Mucosa of stomach (tissue), 1 donor: Measurements from ENCODE around the gene ESRRA.

Source experiments
- H3K27me3 ChIP-seq: one replicate; pipeline ENCODE4 v1.7.0; 2013; ENCODE audit warnings: mild to moderate bottlenecking, low read length; ENCODE audit not compliant: control insufficient read depth, insufficient read depth
- H3K36me3 ChIP-seq: one replicate; pipeline ENCODE4 v1.7.0; 2013; ENCODE audit warnings: low read length; ENCODE audit not compliant: control insufficient read depth, insufficient read depth
- H3K4me1 ChIP-seq: one replicate; pipeline ENCODE4 v1.7.0; 2013; ENCODE audit warnings: mild to moderate bottlenecking, low read length; ENCODE audit not compliant: control insufficient read depth, insufficient read depth
- H3K4me3 ChIP-seq: one replicate; pipeline ENCODE4 v1.7.0; 2013; ENCODE audit warnings: low read length
- H3K9ac ChIP-seq: one replicate; pipeline ENCODE4 v1.7.0; 2013; ENCODE audit warnings: mild to moderate bottlenecking, low read length, moderate library complexity
- H3K9me3 ChIP-seq: one replicate; pipeline ENCODE4 v1.7.0; 2013; ENCODE audit warnings: mild to moderate bottlenecking, low read length, moderate library complexity; ENCODE audit not compliant: control insufficient read depth
- donor health status: Pancreatic carcinoma.

The ESRRA gene

GRCh38 chr11:64348383-64349024 lies 43.2 kb downstream of the ESRRA start:
- Histone ChIP-seq H3K9ac (peak overlapping the region; percentile 15), H3K4me1 (peaks cover 21% of the 10 kb centered on the region), H3K27me3 (no peaks in the 10 kb centered on the region), H3K4me3 (no peak overlapping the region), H3K9me3 (no peaks in the 10 kb centered on the region), H3K36me3 (no peaks in the 10 kb centered on the region)

GRCh38 chr11:64349025-64349387 lies 43.7 kb downstream of the ESRRA start:
- H3K27me3 ChIP-seq = no peaks in the 10 kb centered on the region
- H3K9me3 ChIP-seq = no peaks in the 10 kb centered on the region
- no peak overlapping the region for H3K4me3 ChIP-seq
- no peaks in the 10 kb centered on the region for H3K36me3 ChIP-seq
- peaks cover 19% of the 10 kb centered on the region for H3K4me1 ChIP-seq
- H3K9ac ChIP-seq = no peak overlapping the region

DNA sequence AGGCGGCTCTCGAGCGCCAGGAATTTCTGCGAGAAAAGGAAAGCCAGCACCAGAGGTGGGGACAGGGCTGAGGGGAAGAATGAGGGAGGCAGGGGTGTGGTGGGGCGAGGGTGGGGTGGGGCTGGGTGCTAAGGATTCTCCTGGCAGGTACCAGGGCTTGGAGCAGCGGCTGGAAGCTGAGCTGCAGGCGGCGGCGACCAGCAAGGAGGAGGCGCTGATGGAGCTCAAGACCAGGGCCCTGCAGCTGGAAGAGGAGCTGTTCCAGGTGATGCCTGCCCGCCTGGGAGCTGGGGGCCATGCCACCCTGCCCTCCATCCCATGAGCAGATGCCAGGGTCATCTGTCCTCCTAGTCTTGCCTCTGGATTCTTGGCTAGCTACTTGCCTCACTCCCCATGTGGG lies 44.1 kb downstream of the ESRRA start:
- Histone ChIP-seq H3K9me3 (no peaks in the 10 kb centered on the region), H3K36me3 (no peaks in the 10 kb centered on the region), H3K9ac (no peak overlapping the region), H3K27me3 (no peaks in the 10 kb centered on the region), H3K4me3 (no peak overlapping the region), H3K4me1 (peaks cover 19% of the 10 kb centered on the region)

DNA sequence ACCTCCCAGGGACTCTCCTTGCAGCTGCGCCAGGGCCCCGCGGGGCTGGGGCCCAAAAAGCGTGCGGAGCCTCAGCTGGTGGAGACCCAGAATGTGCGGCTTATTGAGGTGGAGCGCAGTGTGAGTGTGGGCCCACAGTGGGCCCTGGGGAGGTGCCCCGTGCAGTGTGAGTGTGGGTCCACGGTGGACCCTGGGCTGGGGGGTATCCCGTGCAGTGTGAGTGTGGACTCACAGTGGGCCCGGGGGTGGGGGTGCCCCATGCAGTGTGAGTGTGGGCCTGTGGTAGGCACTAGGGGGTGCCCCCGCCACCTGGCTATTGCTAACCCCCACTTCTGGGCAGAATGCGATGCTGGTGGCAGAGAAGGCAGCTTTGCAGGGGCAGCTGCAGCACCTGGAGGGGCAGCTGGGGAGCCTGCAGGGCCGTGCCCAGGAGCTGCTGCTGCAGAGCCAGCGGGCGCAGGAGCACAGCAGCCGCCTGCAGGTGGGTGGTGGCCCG lies 45.9 kb downstream of the ESRRA start:
- Histone ChIP-seq H3K27me3 (no peaks in the 10 kb centered on the region), H3K9me3 (no peaks in the 10 kb centered on the region), H3K4me1 (peaks cover 32% of the 10 kb centered on the region), H3K4me3 (no peak overlapping the region), H3K9ac (no peak overlapping the region), H3K36me3 (no peaks in the 10 kb centered on the region)

GRCh38 chr11:64352099-64352994 lies 47.0 kb downstream of the ESRRA start:
- no peaks in the 10 kb centered on the region for H3K36me3 ChIP-seq
- H3K9me3 ChIP-seq = no peaks in the 10 kb centered on the region
- peaks cover 41% of the 10 kb centered on the region for H3K4me1 ChIP-seq
- H3K4me3 ChIP-seq = no peak overlapping the region
- H3K9ac ChIP-seq = no peak overlapping the region
- H3K27me3 ChIP-seq = no peaks in the 10 kb centered on the region

DNA sequence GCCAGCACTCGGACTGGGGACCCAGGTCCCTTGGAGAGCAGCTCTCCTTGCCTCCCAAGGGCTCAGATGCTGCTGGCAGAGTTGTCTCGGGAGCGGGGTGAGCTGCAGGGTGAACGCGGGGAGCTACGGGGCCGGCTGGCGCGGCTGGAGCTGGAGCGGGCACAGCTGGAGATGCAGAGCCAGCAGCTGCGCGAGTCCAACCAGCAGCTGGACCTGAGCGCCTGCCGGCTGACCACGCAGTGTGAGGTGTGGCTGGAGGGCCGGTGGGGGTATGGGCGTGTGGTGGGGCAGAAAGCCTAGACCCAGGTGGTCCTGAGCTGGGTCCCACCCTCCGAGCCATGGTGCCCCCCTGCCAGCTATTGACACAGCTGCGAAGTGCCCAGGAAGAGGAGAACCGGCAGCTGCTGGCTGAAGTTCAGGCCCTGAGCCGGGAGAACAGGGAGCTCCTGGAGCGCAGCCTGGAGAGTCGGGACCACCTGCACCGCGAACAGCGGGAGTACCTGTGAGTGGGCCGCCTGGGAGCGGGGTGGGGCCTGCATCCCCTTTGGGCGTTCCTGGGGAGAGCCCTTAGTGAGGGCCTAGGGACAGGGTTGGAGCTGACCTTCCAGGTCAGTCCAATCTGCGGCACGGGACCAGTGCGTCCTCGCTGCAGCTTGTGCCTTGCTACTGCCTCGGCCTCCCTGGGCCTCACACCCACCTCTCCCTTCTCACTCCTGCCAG lies 47.8 kb downstream of the ESRRA start:
- no peak overlapping the region for H3K4me3 ChIP-seq
- no peaks in the 10 kb centered on the region for H3K36me3 ChIP-seq
- no peaks in the 10 kb centered on the region for H3K9me3 ChIP-seq
- no peaks in the 10 kb centered on the region for H3K27me3 ChIP-seq
- peaks cover 41% of the 10 kb centered on the region for H3K4me1 ChIP-seq
- H3K9ac ChIP-seq = no peak overlapping the region

- Histone ChIP-seq H3K27me3 (no peaks in the 10 kb centered on the region), H3K36me3 (no peaks in the 10 kb centered on the region), H3K9me3 (no peaks in the 10 kb centered on the region), H3K9ac (no peak overlapping the region), H3K4me1 (peaks cover 41% of the 10 kb centered on the region), H3K4me3 (no peak overlapping the region)
These were observed 48.6 kb downstream of the ESRRA start for GRCh38 chr11:64353715-64354506.

- H3K9me3 ChIP-seq = no peaks in the 10 kb centered on the region
- H3K9ac ChIP-seq = peak overlapping the region; percentile 66
- H3K36me3 ChIP-seq = no peaks in the 10 kb centered on the region
- H3K4me1 ChIP-seq = peaks cover 50% of the 10 kb centered on the region
- H3K27me3 ChIP-seq = no peaks in the 10 kb centered on the region
- peak overlapping the region; percentile 53 for H3K4me3 ChIP-seq
These were observed 50.0 kb downstream of the ESRRA start for GRCh38 chr11:64355078-64355940.

DNA sequence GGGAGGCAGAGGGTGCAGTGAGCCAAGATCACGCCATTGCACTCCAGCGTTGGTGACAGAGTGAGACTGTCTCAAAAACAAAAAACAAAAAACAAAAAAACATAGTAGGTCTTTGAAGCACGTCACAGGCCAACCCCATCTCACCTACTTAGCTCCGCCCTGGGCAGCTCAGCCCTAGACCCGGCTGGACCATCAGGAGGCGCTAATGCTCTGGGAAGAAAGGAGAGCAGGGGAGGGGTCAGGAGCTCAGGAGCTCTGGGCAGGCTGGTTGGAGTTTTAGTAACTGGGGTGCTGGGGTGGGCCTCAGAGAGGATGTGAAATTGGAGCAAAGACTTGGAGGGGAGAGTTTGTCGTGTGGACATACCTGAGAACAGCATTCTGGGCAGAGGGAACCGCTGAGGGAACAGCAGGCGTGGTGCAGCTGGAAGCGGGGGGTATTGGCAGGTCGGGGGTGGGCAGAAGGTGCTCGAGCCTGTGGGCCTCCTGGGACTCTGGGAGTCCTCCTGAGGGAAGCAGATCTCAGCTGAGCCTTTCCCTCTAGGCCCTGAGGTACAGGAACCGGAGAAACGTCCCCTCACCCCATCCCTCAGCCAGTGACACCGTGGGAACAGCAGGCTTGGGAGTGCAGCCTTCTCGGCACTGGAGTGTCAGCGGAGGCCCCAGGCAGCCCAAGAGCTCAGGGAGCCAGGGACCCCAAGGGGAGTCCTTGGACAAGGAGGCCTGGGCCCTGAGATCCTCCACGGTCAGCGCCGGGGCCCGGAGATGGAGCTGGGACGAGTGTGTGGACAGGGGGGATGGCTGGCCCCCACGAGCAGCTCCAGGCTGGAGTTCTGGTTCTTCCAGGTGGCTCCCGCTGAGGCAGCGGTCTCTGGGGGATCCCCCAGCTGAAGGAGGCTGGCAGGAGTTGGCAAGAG lies 51.4 kb downstream of the ESRRA start:
- no peak overlapping the region for H3K4me3 ChIP-seq
- no peaks in the 10 kb centered on the region for H3K27me3 ChIP-seq
- H3K9ac ChIP-seq = peak overlapping the region; percentile 39
- H3K4me1 ChIP-seq = peaks cover 59% of the 10 kb centered on the region
- peaks cover 6% of the 10 kb centered on the region for H3K36me3 ChIP-seq
- no peaks in the 10 kb centered on the region for H3K9me3 ChIP-seq

- Histone ChIP-seq H3K27me3 (no peaks in the 10 kb centered on the region), H3K4me3 (no peak overlapping the region), H3K9me3 (no peaks in the 10 kb centered on the region), H3K36me3 (peaks cover 13% of the 10 kb centered on the region), H3K9ac (peak overlapping the region; percentile 39), H3K4me1 (peaks cover 59% of the 10 kb centered on the region)
These were observed 52.1 kb downstream of the ESRRA start for GRCh38 chr11:64357446-64357845.
